ENCODE results near the gene ADORA1.

Gene ADORA1

DNA sequence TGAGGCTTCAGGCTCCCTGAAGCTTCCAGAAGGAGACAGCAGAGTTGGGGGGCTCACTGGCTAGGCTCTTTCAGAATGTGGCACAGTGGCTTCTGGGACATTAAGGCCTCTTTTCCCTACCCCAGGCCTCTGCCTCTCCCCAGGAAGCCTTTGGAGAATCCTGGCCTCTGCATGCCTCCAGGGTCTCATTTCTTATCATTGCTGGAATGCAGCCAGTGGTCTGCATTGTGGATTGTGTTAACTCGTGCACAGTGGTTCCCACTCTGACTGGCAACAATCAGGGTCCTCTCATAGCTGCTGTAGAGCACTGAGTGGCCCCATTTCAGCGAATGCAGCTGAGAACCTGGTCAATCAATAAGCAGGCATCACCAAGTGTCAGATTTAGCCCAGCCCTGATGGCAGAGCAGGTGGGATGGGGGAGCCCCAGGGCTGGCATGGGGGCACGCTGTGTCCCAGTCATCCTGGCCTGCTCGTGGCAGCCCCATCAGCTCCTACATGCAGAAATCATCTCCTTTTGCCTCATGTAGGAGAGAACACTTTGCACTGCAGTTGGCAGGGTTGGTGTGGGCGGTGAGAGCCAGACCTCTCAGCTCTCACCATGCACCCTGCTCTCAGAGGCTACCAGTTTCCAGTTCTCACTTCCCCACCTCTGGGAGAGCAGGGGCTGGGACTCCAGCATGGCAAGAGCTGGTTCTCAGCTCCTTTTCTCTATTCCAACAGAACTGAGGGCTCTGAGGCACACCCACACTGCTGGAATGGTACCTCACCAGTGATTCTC is 13.4 kb downstream of the ADORA1 start:
- DNase-seq (ENCODE audit: low read depth, low spot score): no peak

GRCh38 chr1:203142124-203142523 is 14.6 kb downstream of the ADORA1 start:
- no peak for DNase-seq (ENCODE audit: low read depth, low spot score)

- DNase-seq (ENCODE audit: low read depth, low spot score): no peak
Observed at GRCh38 chr1:203142684-203143408, 15.3 kb downstream of the ADORA1 start.

DNA sequence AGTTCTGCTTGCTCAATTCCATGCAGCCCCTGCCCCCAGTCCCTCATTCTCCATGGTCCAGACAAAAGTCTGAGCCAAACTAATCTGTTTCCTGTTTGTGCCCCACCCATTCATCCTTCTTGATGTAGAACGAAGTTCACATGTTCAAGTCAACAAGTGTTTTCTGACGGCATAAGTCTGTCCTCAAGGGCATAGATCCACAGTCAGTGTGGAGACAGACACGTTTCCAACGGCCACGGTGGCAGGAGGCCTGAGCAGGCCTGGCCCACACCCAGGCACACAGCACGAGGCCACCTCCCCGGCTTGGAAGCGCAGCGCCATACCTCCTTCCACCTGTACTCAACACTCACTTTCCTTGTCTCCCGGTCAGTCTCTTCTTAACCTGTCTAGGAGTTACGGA is 16.1 kb downstream of the ADORA1 start:
- DNase-seq (ENCODE audit: low read depth, low spot score): no peak

- DNase-seq (ENCODE audit: low read depth, low spot score): no peak
Observed at GRCh38 chr1:203144661-203145060, 17.1 kb downstream of the ADORA1 start.

DNA sequence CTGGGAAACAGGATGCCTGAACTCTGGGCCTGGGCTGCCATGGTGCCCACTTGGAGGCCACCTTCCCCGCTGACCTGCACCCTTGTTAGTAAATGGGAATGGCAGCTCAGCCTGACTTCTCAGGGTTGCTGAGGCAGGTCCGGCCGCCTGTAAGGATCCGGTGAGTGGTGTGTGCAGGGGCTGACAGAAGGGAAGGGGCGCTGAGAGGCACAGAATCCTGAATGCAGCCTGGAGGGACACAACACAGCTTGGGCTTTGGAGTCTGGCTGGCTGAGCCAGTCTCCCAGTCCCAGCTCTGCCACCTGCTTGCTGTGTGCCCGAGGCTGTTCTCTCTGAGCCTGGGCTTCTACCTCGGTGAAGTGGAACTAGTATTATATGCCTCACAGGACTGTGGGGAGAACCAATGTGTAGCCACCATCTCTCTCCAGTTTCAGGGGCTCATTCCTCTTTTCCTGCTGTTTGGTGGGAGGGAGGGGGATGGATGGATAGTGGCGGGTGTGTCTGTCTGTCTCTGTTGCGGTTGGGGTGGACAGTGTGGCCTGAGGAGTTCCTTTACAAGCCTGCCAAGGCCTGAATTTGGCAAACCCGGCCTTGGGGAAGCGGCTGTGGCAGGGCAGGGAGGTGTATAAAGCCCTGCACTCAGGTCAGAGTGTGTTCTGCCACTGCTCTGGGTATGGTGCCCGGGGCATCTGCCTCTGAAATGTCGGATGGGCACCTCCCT is 18.0 kb downstream of the ADORA1 start:
- no peak for DNase-seq (ENCODE audit: low read depth, low spot score)

- DNase-seq (ENCODE audit: low read depth, low spot score): no peak
Observed at GRCh38 chr1:203146042-203146369, 18.5 kb downstream of the ADORA1 start.

GRCh38 chr1:203146537-203146936 is 19.0 kb downstream of the ADORA1 start:
- no peak for DNase-seq (ENCODE audit: low read depth, low spot score)

DNA sequence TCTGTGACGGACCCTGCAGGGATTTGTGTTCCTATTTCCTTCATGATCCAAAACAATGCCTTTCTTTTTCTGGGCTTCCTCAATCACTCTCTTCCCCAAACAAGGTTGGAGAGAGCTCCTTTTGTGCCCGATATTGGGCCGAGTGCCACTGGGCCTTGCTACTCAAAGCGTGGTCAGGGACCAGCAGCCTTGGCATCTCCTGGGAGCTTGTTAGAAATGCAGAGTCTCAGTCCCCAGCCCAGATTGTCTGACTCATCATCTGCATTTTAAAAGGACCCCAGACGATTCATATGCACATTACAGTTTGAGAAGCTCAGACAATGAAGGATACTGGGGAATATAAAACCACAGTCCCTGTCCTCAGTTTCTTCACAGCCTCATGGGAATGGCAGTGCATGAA is 19.9 kb downstream of the ADORA1 start:
- no peak for DNase-seq (ENCODE audit: low read depth, low spot score)

DNA sequence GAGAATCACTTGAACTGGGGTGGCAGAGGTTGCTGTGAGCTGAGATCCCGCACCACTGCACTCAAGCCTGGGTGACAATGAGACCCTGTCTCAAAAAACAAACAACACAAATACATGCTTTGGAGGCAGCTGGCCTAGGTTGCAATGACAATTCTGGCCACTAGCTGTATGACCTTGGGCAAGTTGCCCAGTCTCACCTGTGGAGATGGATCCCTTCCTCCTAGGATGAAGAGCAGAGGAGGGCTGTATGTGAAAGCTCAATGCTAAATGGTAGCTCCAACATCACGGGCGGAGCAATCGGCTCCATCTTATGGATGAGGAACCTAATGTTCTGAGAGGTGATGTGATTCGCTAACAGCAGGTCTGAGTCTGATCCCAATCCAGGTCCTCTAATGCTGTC is 20.6 kb downstream of the ADORA1 start:
- DNase-seq (ENCODE audit: low read depth, low spot score): no peak

DNA sequence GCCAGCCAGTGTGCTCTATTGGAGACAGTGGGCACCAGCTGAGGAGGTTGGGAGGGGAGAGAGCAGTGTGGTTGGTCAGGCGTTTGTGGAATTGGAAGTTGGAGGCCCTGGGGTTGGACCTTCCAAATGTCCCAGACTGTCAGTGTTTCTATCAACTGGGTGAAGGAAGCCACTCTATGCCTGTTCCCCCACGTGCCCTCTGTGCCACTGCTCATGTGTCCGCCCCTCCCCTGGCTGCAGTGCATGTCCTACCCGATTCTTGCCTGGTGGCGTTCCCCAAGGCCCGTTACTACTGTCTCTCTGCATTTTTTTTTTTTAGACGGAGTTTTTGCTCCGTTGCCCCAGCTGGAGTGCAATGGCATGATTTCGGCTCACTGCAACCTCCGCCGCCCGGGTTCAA is 21.1 kb downstream of the ADORA1 start:
- no peak for DNase-seq (ENCODE audit: low read depth, low spot score)

- DNase-seq (ENCODE audit: low read depth, low spot score): no peak
Observed at GRCh38 chr1:203149188-203149840, 21.8 kb downstream of the ADORA1 start.

- no peak for DNase-seq (ENCODE audit: low read depth, low spot score)
Observed at GRCh38 chr1:203150511-203151297, 23.2 kb downstream of the ADORA1 start.

- no peak for DNase-seq (ENCODE audit: low read depth, low spot score)
Observed at GRCh38 chr1:203151362-203152157, 24.0 kb downstream of the ADORA1 start.

GRCh38 chr1:203152158-203153034 is 24.9 kb downstream of the ADORA1 start:
- no peak for DNase-seq (ENCODE audit: low read depth, low spot score)

DNA sequence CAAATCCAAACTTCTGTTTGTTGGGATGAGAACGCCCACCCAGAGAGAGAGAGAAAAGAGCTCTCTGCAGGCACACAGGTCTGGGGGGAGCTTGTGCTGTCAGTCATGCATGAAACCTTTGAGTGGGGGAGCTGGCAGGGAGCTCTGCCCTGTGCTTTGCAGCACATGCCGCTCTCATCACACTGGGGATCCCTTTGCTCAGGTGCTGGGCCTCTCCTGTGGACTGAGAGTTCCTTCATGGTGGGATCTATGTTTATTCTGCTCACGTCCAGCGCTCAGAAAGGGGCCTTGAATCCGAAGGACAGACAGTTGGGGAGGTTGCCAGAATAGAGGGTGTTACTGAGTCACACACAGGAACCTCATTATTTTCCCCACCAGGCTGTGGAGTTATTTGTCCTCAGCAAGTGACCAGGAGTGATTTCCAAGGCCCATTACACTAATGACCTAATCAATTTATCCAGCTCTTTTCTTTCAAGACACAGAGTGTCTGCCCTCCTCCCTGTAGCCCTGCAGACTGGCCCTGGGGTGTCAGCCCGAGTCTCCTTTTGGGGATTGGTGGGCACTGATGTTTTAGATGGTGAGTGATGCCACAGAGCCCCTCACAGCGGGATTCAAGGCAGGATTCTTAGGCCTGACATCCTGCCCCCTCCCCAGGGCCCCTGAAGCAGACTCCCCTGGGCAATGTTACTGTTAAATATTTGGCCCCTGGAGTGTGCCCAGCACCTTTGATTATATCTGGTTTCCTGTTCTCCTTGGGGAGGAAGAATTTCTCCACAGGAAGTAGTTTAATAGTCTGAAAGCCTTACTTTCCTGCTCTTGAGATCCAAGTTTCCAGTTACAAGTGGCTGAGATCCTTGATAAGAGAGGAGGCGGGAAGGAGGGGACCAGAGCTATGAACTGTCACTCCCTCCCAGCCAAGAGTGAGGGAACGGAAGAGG is 25.8 kb downstream of the ADORA1 start:
- DNase-seq (ENCODE audit: low read depth, low spot score): no peak

- no peak for DNase-seq (ENCODE audit: low read depth, low spot score)
Observed at GRCh38 chr1:203153989-203154821, 26.7 kb downstream of the ADORA1 start.

DNA sequence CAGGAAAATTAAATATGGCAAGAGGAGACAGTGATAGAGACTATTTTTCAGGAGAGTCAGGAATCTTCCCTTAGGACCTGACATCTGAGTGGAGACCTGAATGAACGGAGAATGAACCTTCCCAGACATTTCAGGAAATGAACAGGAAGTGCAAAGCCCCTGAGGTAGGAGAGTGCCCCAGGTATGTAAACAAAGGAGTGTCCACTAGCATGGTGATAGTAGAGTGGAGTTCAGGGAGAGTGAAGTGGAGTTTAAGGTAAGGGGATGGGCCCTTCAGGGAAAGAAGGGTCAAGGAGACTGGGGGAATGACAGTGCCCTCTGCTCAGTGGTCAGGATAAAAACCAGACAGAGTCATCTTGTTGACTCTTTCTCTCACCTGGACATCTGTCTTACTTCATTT is 28.8 kb downstream of the ADORA1 start:
- no peak for DNase-seq (ENCODE audit: low read depth, low spot score)
